Heart left ventricle (tissue), 13 donors: Measurements from ENCODE around the gene SMARCD2.

Experiments used
- POLR2A ChIP-seq, 2 donors: fragments of 450-650 bp; IDR thresholded peaks; one replicate each; pipeline ENCODE4 v1.6.1; 2017; ENCODE audit warnings: antibody characterized with exemption in 2 of 2, mild to moderate bottlenecking in 2 of 2, moderate library complexity in 2 of 2
- TF ChIP-seq, protein P1 (sequence below), 12 donors: fragments of 200-600 bp; sonication (generic) in 4 of 12; IDR thresholded peaks; one replicate each; pipeline versions ENCODE4 v1.5.0 to v1.8.0; 2018 to 2022; ENCODE audit warnings: antibody characterized with exemption in 12 of 12, mild to moderate bottlenecking in 5 of 12
- donor health status: ischemic (EF 13 %, LVEDD 7.1; RV severe dilation, severe dysfunction).
- donor health status: DM: no; HTN: yes; CAD: no.
- donor health status: DM: no; HTN: no; CAD: no.
- donor health status: ischemic (EF 25% LVEDD 6.9; RV normal size, moderate dysfunction).
- donor health status: ischemic (EF 25% LVEDD 5.7; RV mildly dilated, moderate dysfunction).
- donor health status: ischemic (EF 35%, LVEDD 5.7; RV mildly dilated, moderate dysfunction).
- donor health status: nonischemic (EF 11% LVEDD 7.7; RV severe dilation, severe dysfunction).
- donor health status: DM: yes; HTN: yes; CAD: no.
- donor health status: PGD.
- donor health status: ischemic (EF 29% LVEDD 5.4; RV normal size, mild dysfunction).
- donor health status: nonischemic (EF 23%, LVEDD 6.1; RV moderate dilation, normal function).

GRCh38 chr17:63854709-63855108 lies 12.2 kb upstream of the SMARCD2 start:
- no peak for TF ChIP-seq POLR2A (IDR thresholded peaks at IDR 0.05)
- TF ChIP-seq, protein P1, sequence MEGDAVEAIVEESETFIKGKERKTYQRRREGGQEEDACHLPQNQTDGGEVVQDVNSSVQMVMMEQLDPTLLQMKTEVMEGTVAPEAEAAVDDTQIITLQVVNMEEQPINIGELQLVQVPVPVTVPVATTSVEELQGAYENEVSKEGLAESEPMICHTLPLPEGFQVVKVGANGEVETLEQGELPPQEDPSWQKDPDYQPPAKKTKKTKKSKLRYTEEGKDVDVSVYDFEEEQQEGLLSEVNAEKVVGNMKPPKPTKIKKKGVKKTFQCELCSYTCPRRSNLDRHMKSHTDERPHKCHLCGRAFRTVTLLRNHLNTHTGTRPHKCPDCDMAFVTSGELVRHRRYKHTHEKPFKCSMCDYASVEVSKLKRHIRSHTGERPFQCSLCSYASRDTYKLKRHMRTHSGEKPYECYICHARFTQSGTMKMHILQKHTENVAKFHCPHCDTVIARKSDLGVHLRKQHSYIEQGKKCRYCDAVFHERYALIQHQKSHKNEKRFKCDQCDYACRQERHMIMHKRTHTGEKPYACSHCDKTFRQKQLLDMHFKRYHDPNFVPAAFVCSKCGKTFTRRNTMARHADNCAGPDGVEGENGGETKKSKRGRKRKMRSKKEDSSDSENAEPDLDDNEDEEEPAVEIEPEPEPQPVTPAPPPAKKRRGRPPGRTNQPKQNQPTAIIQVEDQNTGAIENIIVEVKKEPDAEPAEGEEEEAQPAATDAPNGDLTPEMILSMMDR (IDR thresholded peaks at IDR 0.05) = no peak
